PC-3 (cell line): Measurements from ENCODE around the gene SLC25A30. TPM values are rescaled to one million over a fixed set of nuclear protein-coding genes. Genes with fewer than 3 reads are reported as not detected.
"Not testable (repeated sequence)": the region's sequence is repeated elsewhere in the genome, so short reads cannot be mapped to it uniquely, and the experiment has no call there.

Experiments
- ATAC-seq: fragments of 200-7000 bp; cut with Tn5 transposase; 2 replicates; pipeline ENCODE4 v1.9.1; 2020; ENCODE audit warnings: mild to moderate bottlenecking, moderate library complexity
- BruUV-seq: library from RNA; stranded (reverse); fragments of 400-500 nt; replicated peaks from 2 replicates; lab custom pipeline; 2021; lab: Mats Ljungman, UMichigan
- CTCF ChIA-PET: fragments of 300-600 bp; sonication (Branson Sonifier 250); formaldehyde crosslinking; loops from one replicate; lab custom pipeline; 2022; ENCODE audit warnings: antibody characterized with exemption; lab: Charles Lee
- POLR2A ChIA-PET: fragments of 300-600 bp; sonication (Branson Sonifier 250); formaldehyde crosslinking; loops from one replicate; lab custom pipeline; 2022; ENCODE audit warnings: antibody characterized with exemption; ENCODE audit not compliant: unreplicated experiment; lab: Charles Lee
- DNase-seq: peaks from one replicate; pipeline ENCODE4 v3.0.0-alpha.2; 2015
- H2AFZ ChIP-seq: fragments of 300-600 bp; sonication (generic); 2 replicates; pipeline ENCODE4 v1.6.0; 2016; ENCODE audit warnings: antibody characterized with exemption, low read length
- H3F3A ChIP-seq: fragments of 300-600 bp; sonication (generic); one replicate; pipeline ENCODE4 v1.6.0; 2017; ENCODE audit warnings: antibody characterized with exemption, low read length, control low read depth, mild to moderate bottlenecking; ENCODE audit not compliant: unreplicated experiment
- H3K27ac ChIP-seq: fragments of 300-600 bp; sonication (generic); 2 replicates; pipeline ENCODE4 v1.5.1; 2016; ENCODE audit warnings: mild to moderate bottlenecking, low read length
- H3K27me3 ChIP-seq: fragments of 300-600 bp; sonication (generic); 2 replicates; pipeline ENCODE4 v1.6.1; 2016; ENCODE audit warnings: low read length, mixed read lengths
- H3K36me3 ChIP-seq: fragments of 300-600 bp; sonication (generic); 2 replicates; pipeline ENCODE4 v1.6.1; 2016; ENCODE audit warnings: low read depth, mixed run types, low read length, mixed read lengths
- H3K4me1 ChIP-seq: fragments of 300-600 bp; sonication (generic); 2 replicates; pipeline ENCODE4 v1.5.1; 2016; ENCODE audit warnings: low read length; ENCODE audit not compliant: insufficient read depth
- H3K4me2 ChIP-seq: fragments of 300-600 bp; sonication (generic); 2 replicates; pipeline ENCODE4 v1.6.0; 2016; ENCODE audit warnings: low read length
- H3K4me3 ChIP-seq: fragments of 300-600 bp; sonication (generic); 2 replicates; pipeline ENCODE4 v1.5.1; 2016; ENCODE audit warnings: mild to moderate bottlenecking, low read length, mixed read lengths
- H3K79me2 ChIP-seq: fragments of 300-600 bp; sonication (generic); 2 replicates; pipeline ENCODE4 v1.6.1; 2017; ENCODE audit warnings: low read length, mixed read lengths
- H3K9ac ChIP-seq: fragments of 300-600 bp; sonication (generic); 2 replicates; pipeline ENCODE4 v1.6.0; 2016; ENCODE audit warnings: mild to moderate bottlenecking, low read length
- H3K9me2 ChIP-seq: fragments of 300-600 bp; sonication (generic); replicated peaks from 2 replicates; pipeline ENCODE4 v1.6.1; 2016; ENCODE audit warnings: mixed run types, low read length, mixed read lengths
- H3K9me3 ChIP-seq: fragments of 300-600 bp; sonication (generic); 2 replicates; pipeline ENCODE4 v1.6.1; 2016; ENCODE audit warnings: low read length, mixed read lengths
- H4K20me1 ChIP-seq: fragments of 300-600 bp; sonication (generic); 2 replicates; pipeline ENCODE4 v1.6.1; 2016; ENCODE audit warnings: low read length, mixed read lengths
- EZH2 ChIP-seq: fragments of 300-600 bp; sonication (generic); IDR thresholded peaks from one replicate; pipeline ENCODE4 v1.6.1; 2017; ENCODE audit warnings: antibody characterized with exemption, mild to moderate bottlenecking, low read length; ENCODE audit not compliant: unreplicated experiment
- EZH2phosphoT487 ChIP-seq: fragments of 300-600 bp; sonication (generic); IDR thresholded peaks from 2 replicates; pipeline ENCODE4 v1.6.1; 2018; ENCODE audit warnings: mild to moderate bottlenecking, antibody characterized with exemption, low read length, borderline replicate concordance
- intact Hi-C: fragments of 100-400 bp; cut with micrococcal nuclease; formaldehyde crosslinking; loops from 2 replicates; pipeline ENCODE4 v1.9.0; 2023
- total RNA-seq: library from RNA; depleted of rRNA; stranded (reverse); fragments of >200 nt; gene quantifications from 2 replicates; pipeline ENCODE4 v1.2.3, GENCODE V29; 2014
- TF ChIP-seq, protein P1 (sequence below): fragments of 300-600 bp; sonication (generic); conservative IDR thresholded peaks from 2 replicates; pipeline ENCODE4 v1.5.1; 2017; ENCODE audit warnings: antibody characterized with exemption, low read depth, mild to moderate bottlenecking, low read length

The SLC25A30 gene
- total RNA-seq, 1 experiment from 2014 or later: 8.0 TPM

DNA sequence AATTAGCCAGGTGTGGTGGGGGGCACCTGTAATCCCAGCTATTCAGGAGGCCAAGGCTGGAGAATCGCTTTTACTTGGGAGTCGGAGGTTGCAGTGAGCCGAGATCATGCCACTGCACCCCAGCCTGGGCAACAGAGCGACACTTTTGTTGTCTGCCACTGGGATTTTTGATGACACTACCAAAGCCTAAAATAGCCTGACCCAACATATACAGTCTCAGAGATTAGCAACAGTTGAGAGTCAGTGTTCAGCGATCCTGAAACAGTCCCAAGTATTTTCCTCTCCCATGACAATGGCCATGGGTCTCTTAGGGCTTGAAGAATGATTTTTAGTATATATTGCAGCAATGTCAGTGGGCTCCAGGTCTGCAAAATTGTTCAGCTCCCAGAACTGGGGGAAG is 32.9 kb downstream of the SLC25A30 start:
- H3F3A ChIP-seq: no peaks in the 10 kb centered on the region
- ChIA-PET POLR2A (no interaction called here), CTCF (no interaction called here)
- H3K4me3 ChIP-seq: no peak overlapping the region
- no peak overlapping the region for H2AFZ ChIP-seq
- no peak overlapping the region for H3K9ac ChIP-seq
- intact Hi-C loops: no loop called here
- no peaks in the 10 kb centered on the region for H3K27me3 ChIP-seq
- no peaks in the 10 kb centered on the region for H3K36me3 ChIP-seq
- ATAC-seq: no peak
- H3K79me2 ChIP-seq: no peaks in the 10 kb centered on the region
- no peaks in the 10 kb centered on the region for H4K20me1 ChIP-seq
- H3K4me2 ChIP-seq: no peak overlapping the region
- BruUV-seq: no TSS peak
- H3K4me1 ChIP-seq: no peaks in the 10 kb centered on the region
- no peak overlapping the region for H3K27ac ChIP-seq
- TF ChIP-seq EZH2 (no peak), EZH2phosphoT487 (no peak)
- TF ChIP-seq, protein P1, sequence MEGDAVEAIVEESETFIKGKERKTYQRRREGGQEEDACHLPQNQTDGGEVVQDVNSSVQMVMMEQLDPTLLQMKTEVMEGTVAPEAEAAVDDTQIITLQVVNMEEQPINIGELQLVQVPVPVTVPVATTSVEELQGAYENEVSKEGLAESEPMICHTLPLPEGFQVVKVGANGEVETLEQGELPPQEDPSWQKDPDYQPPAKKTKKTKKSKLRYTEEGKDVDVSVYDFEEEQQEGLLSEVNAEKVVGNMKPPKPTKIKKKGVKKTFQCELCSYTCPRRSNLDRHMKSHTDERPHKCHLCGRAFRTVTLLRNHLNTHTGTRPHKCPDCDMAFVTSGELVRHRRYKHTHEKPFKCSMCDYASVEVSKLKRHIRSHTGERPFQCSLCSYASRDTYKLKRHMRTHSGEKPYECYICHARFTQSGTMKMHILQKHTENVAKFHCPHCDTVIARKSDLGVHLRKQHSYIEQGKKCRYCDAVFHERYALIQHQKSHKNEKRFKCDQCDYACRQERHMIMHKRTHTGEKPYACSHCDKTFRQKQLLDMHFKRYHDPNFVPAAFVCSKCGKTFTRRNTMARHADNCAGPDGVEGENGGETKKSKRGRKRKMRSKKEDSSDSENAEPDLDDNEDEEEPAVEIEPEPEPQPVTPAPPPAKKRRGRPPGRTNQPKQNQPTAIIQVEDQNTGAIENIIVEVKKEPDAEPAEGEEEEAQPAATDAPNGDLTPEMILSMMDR: no peak
- no peak for DNase-seq
- no peaks in the 10 kb centered on the region for H3K9me2 ChIP-seq
- no peaks in the 10 kb centered on the region for H3K9me3 ChIP-seq

DNA sequence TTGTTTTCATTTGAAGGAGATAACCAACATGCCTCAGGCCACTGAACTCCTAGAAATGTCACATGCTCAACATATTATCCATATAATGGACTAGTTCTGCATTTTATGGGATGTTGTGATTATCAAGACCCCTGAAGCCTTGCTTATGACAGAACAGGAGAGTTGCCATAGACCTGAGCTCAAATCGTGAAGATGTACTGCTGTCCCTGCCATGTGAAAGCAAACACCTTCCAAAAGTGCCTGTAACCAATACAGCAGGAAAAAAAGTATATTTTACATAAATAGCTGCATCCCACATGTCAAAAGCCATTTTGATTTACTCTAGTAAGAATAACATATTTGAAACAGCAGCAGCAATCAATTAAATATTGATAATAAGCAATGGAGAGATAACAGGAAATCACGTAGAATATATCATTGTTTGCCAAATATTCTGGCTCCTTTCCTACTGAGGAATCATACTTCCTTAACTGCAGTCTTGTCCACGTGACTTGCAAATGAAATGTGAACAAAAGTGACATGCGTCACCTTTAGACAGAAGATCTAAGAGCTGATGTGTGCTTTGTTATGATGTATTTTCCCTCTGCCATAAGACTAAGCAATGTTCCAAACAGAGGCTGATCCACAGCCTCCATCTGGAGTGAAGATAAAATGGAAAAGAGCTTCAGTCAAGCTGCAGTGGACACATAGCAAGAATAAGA is 33.5 kb downstream of the SLC25A30 start:
- H3K79me2 ChIP-seq: no peaks in the 10 kb centered on the region
- ATAC-seq: no peak
- no peak overlapping the region for H3K4me2 ChIP-seq
- BruUV-seq: no TSS peak
- no peaks in the 10 kb centered on the region for H3F3A ChIP-seq
- no peak overlapping the region for H3K9ac ChIP-seq
- DNase-seq: no peak
- no peak overlapping the region for H3K4me3 ChIP-seq
- no peaks in the 10 kb centered on the region for H4K20me1 ChIP-seq
- no peak overlapping the region for H2AFZ ChIP-seq
- H3K9me3 ChIP-seq: no peaks in the 10 kb centered on the region
- no peaks in the 10 kb centered on the region for H3K9me2 ChIP-seq
- H3K27ac ChIP-seq: no peak overlapping the region
- CTCF ChIA-PET: no interaction called here
- no peaks in the 10 kb centered on the region for H3K36me3 ChIP-seq
- POLR2A ChIA-PET: no interaction called here
- no peaks in the 10 kb centered on the region for H3K27me3 ChIP-seq
- H3K4me1 ChIP-seq: no peaks in the 10 kb centered on the region
- intact Hi-C loops: no loop called here
- TF ChIP-seq, protein P1: no peak

DNA sequence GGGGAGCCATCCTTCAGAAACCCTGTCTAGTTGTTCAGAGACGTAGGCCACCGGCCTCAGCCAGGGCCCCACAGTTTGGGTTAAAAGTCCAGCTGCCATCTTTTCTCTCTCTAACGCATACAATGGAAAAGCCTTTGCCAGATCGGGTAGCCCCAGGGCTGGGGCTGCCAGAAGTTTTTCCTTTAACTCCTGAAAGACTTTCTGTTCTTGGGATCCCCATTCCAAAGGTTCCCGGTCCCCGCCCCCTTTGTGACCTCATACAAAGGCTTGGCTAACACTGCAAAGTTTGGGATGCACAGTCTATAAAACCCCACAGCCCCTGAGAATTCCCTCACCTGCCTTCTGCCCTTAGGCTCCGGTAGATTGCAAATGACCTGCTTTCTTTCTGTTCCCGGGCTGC is 35.4 kb downstream of the SLC25A30 start:
- ATAC-seq, POLR2A ChIA-PET: not testable (repeated sequence)

More for the DNA sequence above, 35.4 kb downstream of the SLC25A30 start:
- CTCF ChIA-PET, H3K9me3 ChIP-seq, H3K36me3 ChIP-seq, H3F3A ChIP-seq, H4K20me1 ChIP-seq, H3K9ac ChIP-seq, H3K4me3 ChIP-seq, H2AFZ ChIP-seq, H3K4me1 ChIP-seq, H3K4me2 ChIP-seq, BruUV-seq, H3K27me3 ChIP-seq, H3K9me2 ChIP-seq, H3K79me2 ChIP-seq, DNase-seq, H3K27ac ChIP-seq, intact Hi-C loops: not testable (repeated sequence)
